NCI-H2107 (cell line): ENCODE data around the gene SLC41A1.
A peak's percentile ranks its signal among the peaks of the same experiment; 100 is the strongest.
"Not testable (repeated sequence)": the region's sequence is repeated elsewhere in the genome, so short reads cannot be mapped to it uniquely, and the experiment has no call there.

Source experiments
- DNase-seq: peaks from one replicate; lab custom pipeline; 2025; lab: John Stamatoyannopoulos, UW

SLC41A1 gene

DNA sequence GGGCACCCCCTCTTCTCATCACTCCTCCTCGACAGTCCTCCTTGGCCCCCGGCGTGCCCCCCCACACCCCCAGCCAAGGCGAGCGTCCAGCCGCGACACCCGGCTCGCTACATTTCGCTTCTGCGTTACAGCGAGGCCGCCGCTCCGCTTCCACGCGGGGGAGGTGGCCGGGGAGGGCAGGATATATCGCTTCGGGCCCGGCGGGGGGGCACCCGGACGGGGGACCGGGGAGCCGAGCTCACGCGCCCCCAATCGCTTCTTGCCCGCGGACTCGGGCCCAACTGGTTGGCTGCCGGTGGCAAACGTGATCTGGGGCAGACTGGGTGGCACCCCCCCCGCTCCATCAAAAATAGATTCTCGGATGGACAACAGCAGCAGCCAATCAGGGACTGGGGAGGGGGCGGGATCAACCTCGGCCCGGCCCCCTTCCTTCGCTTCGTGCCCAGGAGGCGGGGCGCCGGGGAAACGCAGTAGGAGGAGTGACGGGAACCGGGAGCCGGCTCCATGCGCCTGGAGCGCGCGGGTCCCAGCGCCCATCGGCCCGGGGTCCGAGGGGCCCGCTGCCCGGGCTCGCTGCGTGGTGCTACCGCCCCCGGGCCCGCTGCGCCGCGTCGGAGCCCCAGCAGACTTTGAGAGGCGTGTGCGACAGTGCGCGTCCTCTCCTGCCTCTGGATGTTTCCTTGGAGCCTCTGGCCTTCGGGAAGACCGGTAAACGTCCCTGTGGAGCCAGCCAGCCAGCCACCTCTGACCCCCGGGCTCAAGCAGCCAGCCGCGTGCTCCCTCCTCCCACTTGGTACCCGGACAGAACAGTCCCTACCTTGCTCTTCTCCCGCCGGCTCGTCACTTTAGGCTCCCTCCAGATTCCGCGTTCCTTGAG, at the start of gene SLC41A1:
Gene SLC41A1, minus strand, starts transcription at position 321 of the 877 bp plus-strand sequence. CDS start 2,757 bp downstream, outside the sequence.
- DNase-seq = peak; percentile 88

DNA sequence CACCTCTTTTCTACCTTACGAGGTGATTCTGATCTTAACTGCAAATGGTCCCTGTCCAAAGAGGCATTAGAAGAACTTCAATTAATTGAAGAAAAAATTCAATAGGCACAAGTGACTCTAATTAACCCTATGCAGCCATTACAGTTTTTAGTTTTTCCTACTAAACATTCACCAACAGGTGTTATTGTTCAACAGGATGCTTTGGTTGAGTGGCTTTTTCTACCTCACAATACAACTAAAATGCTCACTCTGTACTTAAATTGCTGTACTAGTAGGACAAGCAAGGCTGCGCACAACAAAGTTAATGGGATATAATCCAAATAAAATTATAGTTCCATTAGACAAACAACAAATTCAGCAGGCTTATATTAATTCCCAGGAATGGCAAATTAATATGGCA, 48.5 kb upstream of the SLC41A1 start:
- DNase-seq = no peak

DNA sequence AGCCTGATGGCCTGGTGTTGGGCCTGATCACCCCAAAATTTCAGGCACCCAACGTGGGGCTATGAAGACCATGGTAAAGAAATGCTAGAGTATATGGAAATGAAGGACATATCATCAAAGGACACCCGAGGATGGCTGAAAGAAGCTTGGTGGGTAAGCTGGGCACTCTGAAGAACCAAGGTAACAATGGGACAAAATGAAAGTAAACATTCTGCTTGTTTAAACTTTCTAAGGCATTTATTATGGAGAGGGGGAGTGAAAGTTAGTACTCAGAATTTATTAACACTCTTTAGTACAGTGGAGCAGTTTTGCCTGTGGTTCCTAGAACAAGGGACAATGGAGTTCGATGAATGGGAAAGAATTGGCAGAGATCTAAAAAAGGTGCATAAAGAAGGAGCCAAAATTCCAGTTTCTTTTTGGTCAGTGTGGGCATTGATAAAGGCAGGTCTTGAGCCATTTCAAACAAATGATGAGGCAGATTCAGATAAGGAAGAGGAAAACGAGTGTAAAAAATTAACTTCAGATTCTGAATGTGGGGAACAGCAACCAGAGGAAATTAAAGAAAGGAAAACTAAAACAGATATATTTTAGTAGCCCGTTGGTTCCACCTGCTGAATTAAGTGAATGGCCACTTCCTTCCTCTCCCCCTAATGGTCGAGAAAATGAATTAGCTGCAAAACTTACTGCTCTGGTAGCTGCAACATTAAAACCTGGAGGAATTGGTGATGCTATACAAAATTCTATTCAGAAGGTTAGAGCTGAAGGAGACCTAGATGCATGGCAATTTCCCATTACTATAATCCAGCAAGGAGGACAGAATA, 45.4 kb upstream of the SLC41A1 start:
- DNase-seq = no peak

DNA sequence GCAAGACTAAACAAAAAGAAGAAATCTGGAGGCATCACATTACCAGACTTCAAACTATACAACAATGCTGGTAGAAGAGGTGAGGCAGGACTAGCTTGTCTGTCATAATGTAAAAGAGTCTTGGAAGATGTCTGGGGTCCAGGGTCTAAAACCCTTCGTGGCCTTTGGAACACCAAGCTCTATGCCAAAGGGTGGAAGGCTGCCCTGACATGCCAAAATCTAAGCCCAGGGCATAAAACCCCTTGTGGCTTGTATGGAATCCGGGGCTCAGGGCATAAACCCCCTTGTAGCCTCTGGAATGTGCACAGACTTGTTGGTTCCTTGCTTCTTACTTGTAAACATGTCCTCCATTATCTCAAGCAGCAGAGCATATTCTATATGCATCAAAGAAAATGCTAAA, 44.5 kb upstream of the SLC41A1 start:
- DNase-seq = not testable (repeated sequence)

DNA sequence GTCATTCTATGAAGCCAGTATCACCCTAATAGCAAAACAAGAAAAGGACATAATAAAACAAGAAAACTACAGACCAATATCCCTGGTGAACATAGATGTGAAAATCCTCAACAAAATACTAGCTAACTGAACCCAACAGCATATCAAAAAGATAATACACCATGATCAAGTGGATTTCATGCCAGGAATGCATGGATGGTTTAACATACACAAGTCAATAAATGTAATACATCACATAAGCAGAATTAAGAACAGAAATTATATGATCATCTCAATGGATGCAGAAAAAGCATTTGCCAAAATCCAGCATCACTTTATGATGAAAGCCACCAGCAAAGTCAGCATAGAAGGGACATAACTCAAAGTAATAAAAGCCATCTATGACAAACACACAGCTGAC, 43.4 kb upstream of the SLC41A1 start:
- DNase-seq = no peak

DNA sequence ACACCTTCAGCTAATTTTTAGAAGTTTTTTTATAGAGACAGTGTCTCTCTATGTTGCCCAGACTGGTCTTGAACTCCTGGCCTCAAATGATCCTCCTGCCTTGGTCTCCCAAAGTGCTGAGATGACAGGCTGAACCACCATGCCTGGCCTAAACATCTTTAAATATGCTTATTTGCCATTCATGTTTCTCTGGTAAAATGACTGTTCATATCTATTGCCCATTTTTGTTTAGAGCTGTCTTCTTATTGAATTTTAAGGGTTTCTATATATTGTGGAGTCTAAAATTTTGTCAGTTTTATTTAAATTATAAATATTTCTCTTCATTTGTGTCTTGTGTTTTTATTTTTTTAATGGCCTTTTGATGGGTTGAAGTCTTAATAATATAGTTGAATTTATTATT, 40.0 kb upstream of the SLC41A1 start:
- no peak for DNase-seq

DNA sequence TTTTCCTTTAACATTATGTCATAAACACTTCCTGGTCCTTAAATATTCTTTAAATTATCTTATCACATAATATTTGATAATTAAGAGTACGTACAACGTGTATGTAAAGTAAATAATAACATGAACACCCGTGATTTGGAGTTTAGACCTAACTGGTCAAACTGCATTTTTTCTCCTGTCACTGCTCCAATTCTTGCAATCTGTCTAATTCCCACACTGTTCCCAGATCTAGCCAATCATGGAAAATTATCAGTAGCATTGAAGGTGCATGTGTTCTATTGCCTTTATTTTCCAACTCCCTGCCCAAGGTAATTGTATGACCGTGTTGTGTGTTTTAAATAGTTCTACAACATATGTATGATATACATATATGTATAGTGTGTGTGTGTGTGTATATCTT, 39.0 kb upstream of the SLC41A1 start:
- no peak for DNase-seq

DNA sequence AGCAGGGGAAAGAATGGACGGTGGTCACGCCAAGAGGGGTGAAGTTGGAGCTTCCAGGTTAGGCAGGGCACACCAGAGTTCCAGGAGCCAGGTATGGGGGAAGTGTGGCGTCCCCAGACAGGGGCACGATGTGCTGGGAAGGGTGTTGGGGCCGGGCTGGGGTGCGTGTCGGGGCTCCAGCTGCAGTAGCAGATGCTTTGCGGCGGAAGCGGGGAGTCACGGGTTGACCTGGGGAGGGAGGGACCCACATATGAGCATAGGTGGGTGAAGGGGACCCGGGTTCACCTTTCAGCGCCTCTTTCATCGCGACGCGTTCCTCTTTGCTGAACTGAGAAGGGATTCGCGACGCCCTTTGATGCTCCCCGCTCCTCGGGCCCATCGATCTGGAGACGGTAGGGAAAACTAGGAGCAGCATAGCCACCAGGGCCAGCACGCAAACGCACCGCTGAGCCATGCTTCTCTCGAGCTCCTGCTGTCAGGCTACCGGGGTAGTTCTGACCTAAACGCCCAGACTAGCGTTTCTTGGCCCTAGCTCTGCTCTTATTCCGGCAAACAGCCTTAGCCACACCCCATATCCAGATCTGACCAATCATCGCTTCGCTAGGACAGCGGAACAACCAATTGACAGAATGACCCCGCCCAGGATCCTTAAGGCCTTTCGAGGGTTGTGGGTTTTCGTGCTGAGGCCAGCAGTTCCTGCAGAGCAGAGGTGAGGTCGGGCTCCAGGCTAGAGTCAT, 36.8 kb upstream of the SLC41A1 start, which contains the start of gene PM20D1:
Gene PM20D1, minus strand, starts transcription at position 514 of the 737 bp plus-strand sequence. Its CDS starts 60 bp downstream, at position 454.
- DNase-seq = no peak

DNA sequence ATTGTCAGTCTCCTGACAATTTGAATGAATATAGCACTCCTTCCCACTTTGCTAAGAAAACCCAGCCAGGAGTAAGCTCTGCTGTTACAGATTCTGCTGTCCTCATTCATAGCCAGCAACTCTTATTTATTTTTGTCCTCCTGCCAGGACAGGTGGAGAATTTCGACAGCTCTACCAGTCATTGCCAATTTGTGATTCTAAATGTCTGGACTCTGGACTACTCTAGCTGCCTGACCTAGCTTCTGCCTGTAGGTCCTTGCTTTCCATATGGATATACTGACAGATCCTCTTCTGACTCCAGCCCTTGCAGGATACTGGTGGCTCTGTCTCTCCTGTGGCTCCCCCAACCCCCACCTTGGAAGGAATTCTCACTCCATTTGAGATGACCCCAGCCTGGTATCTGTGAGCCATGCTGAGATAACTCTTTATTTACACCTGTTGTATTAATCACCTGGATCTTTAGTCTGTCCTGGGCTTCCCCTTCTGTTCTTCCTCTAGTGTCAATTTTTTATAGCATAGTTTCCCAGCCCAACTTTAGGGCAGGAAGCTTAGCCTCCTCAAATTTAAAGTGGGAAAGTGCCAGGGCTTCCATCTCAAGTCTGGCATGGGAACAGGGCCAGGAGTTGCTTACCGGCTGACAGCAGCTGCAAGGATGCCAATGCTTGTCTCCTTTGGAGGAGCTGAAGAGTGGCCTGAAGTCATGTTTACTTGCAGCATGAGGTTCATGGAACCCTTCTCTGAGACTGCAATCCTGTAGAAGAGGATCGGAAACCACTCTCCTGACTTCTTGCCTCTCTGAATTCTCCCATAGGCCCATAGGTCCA, 30.2 kb upstream of the SLC41A1 start:
- DNase-seq = no peak

DNA sequence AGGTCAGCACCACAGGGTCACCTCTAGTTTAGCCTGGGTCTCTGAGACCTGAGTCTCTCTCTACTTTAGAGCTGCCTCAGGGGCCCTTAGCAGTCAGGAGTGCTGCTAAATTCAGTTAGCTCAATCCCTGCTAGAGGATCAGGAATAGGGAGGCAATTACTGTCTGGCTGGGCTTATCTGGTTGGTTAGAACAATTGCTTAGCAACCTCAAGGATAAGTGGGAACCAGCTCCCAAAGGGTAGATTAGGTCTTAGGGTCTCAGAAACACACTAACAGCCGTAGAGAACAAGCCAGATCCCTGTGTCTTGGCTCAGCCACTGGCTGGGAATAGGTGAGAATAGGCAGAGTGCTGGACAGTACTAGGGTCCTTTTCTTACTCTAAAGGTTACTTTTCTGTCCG, 29.2 kb upstream of the SLC41A1 start:
- no peak for DNase-seq

DNA sequence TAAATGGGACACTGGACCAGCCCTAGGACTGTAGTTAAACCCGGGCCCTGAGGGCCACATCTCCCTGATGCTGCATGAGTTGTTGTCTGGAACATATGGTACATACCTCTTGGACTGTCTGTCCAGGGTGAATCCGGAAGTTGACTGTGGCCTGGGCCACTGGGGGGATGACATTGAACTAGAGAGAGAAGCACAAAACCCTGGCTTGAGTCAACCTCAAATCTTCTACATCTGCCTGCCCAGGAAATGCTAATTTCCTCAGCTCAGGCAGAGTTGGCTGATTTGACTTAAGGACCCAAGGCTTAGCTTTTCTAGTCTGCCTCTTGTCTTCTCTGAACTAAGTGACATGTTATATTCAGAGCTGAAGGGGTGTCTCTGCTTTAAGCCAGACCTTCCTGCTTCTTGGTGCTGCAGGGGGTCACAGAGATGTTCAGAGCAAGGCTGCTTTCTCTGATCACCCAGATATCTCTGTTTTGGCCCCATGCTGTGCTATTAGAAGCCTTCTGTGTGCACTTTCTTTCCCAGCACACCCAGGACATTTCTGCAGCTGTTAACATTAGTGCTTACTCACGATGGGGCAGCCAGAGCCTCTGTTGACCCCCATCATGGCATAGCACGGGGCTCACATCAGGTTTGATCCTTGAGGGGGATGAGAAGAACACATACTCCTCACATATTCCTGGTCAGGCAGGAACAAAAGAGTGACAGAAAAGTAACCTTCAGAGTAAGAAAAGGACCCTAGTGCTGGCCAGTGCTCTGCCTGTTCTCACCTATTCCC, 27.3 kb upstream of the SLC41A1 start:
- no peak for DNase-seq

DNA sequence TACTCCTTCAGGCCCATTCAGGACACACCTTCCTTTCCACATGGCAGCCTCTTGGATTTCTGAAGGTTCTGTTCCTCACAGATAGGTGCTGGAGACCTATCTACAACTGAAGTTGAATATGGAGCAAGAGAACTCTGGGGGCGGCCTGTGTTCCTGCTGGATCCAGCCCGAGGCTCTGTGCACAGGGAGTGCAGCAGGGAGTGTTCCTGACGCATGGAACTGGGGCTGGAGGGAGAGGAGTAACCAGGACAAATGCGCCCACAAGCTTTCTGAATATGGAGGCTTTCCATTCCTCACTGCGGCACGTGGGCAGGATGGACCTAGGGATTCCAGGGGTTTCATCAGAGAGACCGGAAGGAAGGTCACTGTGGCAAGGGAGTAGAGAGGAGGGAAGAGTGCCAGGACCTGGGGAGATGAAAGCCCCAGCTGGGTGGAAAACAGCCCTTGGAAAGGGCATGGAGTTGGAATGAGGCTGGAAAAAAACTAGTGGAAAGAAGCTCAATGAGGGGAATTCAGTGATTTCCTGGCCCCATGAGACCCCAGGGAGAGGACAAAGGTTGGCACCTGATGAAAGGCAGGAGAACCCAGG, 24.5 kb upstream of the SLC41A1 start:
- DNase-seq = no peak

DNA sequence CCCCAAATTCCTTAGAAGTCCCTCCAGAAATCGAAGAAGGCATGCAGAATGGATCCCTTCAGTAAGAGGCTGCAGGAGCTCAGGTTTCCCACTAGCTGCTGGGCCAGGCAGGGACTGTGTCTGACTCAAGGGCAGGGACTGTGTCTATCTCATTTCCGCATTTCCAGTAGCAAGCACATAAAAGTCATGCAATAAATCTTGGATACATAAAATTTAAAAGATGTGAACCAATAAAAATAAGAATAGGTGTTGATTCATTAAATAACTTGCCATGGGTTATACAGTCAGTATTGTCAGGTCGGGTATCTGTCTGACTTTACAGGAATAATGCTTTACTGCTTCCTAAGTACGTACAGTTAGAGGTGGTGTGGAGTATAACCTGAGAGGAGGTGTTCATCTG, 21.8 kb upstream of the SLC41A1 start:
- no peak for DNase-seq

DNA sequence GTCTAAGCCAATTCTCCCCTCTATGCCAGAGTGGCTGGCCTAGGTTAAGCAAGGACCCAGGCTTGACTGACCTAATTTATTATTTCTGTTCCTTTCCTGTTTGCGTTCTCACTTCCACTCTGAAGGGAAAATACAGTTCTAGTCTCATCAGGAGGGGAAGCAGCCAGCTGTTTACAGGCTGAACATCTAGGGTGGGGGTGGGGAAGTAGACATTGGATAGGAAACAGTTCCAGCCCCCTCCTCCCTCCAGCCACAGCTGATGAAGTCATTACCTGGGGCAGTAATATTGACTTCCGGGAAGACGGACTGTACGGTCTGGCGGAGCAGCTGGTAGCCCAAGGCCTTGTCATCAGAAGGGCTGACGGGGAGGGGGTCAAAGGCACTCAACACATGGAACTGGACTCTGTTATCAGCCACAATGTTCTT, 19.3 kb upstream of the SLC41A1 start:
- DNase-seq = no peak

DNA sequence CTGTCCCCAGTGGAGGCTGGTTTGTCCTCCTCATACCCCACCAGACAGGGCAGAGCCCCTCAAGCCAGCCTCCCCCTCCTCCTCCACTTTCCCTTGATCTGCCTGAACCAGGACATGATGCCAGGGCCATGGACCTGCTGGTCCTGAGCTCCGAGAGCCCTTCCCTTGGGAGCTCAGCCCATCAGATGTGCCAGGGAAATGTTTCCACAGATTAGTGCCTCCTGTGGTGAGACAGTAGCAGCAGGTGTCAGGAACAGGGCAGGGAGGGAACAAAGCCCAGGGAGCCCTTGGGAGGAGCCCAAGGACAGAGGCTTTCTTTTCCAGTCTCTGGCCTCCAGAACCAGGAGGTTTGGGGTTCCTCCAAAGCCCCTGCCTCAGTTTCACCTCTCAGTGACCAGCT, 14.6 kb upstream of the SLC41A1 start:
- DNase-seq = peak; percentile 70

DNA sequence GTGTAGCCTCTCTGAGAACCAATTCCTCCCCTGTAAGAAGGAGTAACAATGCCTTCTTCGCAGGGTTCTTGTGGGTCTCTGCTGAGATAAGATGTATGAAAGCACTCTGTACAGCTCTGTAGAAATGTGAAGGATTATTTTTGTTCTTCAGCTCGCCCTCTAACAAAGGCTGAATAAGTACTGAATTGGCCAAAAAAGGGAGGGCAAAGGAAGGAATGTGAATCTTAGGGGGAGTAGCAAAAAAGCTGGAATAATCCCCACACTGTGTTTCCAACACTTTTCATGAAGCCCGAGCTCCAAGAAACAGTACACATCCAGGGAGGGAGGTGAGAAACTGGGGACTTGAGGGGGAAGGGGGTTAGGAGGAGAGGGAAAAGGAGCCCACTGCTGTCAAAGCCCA, 14.0 kb upstream of the SLC41A1 start:
- no peak for DNase-seq

DNA sequence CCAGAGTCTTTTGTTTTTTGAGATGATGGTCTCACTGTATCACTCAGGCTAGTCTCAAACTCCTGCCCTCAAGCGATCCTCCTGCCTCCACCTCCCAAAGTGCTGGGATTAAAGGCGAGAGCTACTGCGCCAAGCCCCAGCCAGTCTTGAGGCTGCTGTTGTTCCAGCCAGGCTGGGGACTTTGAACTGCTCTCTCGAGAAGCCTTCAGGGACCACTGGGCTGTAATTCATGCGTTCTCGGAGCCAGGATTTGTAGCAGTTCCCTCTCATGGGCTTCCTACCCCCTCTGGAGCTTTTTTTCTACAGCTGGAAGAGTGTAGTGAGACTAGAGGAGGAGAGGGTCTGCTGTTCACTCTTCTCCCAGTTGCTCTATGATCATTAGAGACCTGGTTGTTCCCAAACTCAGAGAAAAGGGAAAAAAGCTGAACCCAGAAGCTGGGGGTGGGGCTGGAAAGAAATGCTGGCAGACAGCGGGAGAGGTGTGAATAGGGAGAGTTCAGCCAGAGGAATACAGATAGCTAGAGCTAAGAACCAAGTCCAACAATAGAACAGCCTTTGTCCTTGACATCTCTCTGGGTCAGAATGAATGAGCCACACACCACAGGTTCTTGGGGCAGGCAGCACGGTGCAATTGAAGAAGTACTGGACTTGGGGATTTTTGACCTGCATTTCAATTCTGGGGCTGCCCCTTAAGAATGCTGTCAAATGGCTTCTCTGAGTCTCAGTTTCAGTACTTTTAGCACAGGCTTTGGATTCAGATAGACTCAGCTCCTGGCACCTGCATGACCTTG, 13.2 kb upstream of the SLC41A1 start:
- DNase-seq = no peak

DNA sequence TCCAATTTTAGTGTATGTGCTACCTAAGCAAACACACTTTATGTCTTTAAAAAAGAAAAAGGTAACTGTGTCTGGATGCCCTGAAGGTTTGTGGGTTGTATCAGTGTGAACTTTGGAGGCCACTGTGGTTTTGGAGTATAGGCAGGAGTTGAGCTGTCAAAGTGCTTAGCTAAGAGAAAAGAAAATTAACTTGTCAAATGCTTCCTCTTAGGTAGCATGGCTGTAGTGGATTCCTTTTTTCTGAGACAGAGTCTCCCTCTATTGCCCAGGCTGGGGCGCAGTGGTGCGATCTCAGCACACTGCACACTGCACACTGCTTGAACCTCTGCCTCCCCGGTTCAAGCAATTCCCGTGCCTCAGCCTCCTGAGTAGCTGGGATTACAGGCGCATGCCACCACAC, 11.2 kb upstream of the SLC41A1 start:
- no peak for DNase-seq

DNA sequence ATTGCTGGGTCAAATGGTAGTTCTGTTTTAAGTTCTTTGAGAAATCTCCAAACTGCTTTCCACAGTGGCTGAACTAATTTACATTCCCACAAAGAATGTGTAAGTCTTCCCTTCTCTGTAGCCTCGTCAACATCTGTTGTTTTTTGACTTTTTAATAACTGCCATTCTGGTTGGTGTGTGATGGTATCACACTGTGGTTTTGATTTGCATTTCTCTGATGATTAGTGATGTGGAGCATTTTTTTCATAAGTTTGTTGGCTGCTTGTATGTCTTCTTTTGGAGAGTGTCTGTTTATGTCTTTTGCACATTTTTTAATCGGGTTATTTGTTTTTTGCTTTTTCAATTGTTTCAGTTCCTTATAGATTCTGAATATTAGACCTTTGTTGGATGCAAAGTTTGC, 10.3 kb upstream of the SLC41A1 start:
- not testable (repeated sequence) for DNase-seq
